HEK293 (cell line): Measurements from ENCODE around the gene KLC4.

Experiments used
- CTCF ChIA-PET: fragments of 350-600 bp; formaldehyde crosslinking; extraction: SDS; loops from one replicate; lab custom pipeline; 2021; ENCODE audit warnings: antibody characterized with exemption; lab: Yijun Ruan, JAX
- POLR2A ChIA-PET: fragments of 300-600 bp; formaldehyde crosslinking; extraction: SDS; loops from one replicate; lab custom pipeline; 2020; ENCODE audit warnings: antibody characterized with exemption, inconsistent platforms; lab: Yijun Ruan, JAX
- H3K27ac ChIP-seq: fragments of 200-500 bp; sonication (Bioruptor generic); 2 replicates; pipeline ENCODE4 v1.5.1; 2014; ENCODE audit warnings: low read depth, low read length, control low read depth, inconsistent platforms; ENCODE audit errors: extremely low read depth
- H3K36me3 ChIP-seq, 2 experiments: fragments of 200-500 bp in 1 of 2; sonication (Bioruptor generic) in 1 of 2; 1 replicate in 1 of 2; 2 replicates in 1 of 2; pipeline ENCODE4 v1.5.1; 2014 to 2017; ENCODE audit warnings: inconsistent platforms in 2 of 2, low read length in 2 of 2; ENCODE audit not compliant: control insufficient read depth in 2 of 2, insufficient read depth in 1 of 2
- H3K4me1 ChIP-seq: fragments of 200-500 bp; sonication (Bioruptor generic); 2 replicates; pipeline ENCODE4 v1.5.1; 2014; ENCODE audit warnings: mild to moderate bottlenecking, low read length, inconsistent platforms; ENCODE audit not compliant: control insufficient read depth, insufficient read depth
- H3K4me3 ChIP-seq: 2 replicates; pipeline ENCODE4 v1.5.1; 2011; ENCODE audit warnings: low read depth, mild to moderate bottlenecking, control low read depth, low read length, moderate library complexity
- H3K9me3 ChIP-seq: fragments of 200-500 bp; sonication (Bioruptor generic); 2 replicates; pipeline ENCODE4 v1.5.1; 2014; ENCODE audit warnings: low read depth, low read length, inconsistent platforms; ENCODE audit not compliant: control insufficient read depth, insufficient read depth
- EGR2 ChIP-seq: fragments of 450-650 bp; formaldehyde crosslinking; IDR thresholded peaks from 2 replicates; pipeline ENCODE4 v1.5.1; 2016; ENCODE audit warnings: low read depth, missing biosample characterization, missing genetic modification characterization
- GLI4 ChIP-seq: fragments of 450-650 bp; formaldehyde crosslinking; IDR thresholded peaks from 2 replicates; pipeline ENCODE4 v1.5.1; 2016; ENCODE audit warnings: missing biosample characterization, missing genetic modification characterization
- IKZF3 ChIP-seq: fragments of 450-650 bp; IDR thresholded peaks from 2 replicates; pipeline ENCODE4 v1.5.0; 2018; ENCODE audit warnings: missing biosample characterization, mild to moderate bottlenecking, missing genetic modification characterization, moderate library complexity
- KLF1 ChIP-seq: fragments of 450-650 bp; formaldehyde crosslinking; IDR thresholded peaks from 2 replicates; pipeline ENCODE4 v1.5.1; 2016; ENCODE audit warnings: missing biosample characterization, missing genetic modification characterization
- KLF7 ChIP-seq: fragments of 450-650 bp; formaldehyde crosslinking; IDR thresholded peaks from 2 replicates; pipeline ENCODE4 v1.5.1; 2016; ENCODE audit warnings: missing biosample characterization, missing genetic modification characterization, borderline replicate concordance
- MYNN ChIP-seq: fragments of 450-650 bp; formaldehyde crosslinking; IDR thresholded peaks from 2 replicates; pipeline ENCODE4 v1.5.1; 2016; ENCODE audit warnings: missing biosample characterization, missing genetic modification characterization, borderline replicate concordance
- OVOL3 ChIP-seq: fragments of 450-650 bp; formaldehyde crosslinking; IDR thresholded peaks from 2 replicates; pipeline ENCODE4 v1.5.1; 2016; ENCODE audit warnings: missing biosample characterization, missing genetic modification characterization
- PRDM10 ChIP-seq: fragments of 450-650 bp; formaldehyde crosslinking; IDR thresholded peaks from 2 replicates; pipeline ENCODE4 v1.5.1; 2016; ENCODE audit warnings: missing biosample characterization, missing genetic modification characterization
- YY2 ChIP-seq: fragments of 450-650 bp; formaldehyde crosslinking; IDR thresholded peaks from 2 replicates; pipeline ENCODE4 v1.5.1; 2016; ENCODE audit warnings: missing biosample characterization, missing genetic modification characterization
- ZBTB1 ChIP-seq: fragments of 450-650 bp; formaldehyde crosslinking; IDR thresholded peaks from 2 replicates; pipeline ENCODE4 v1.5.1; 2016; ENCODE audit warnings: missing biosample characterization, missing genetic modification characterization
- ZBTB20 ChIP-seq: fragments of 450-650 bp; formaldehyde crosslinking; IDR thresholded peaks from 2 replicates; pipeline ENCODE4 v1.5.1; 2016; ENCODE audit warnings: missing biosample characterization, missing genetic modification characterization
- ZBTB44 ChIP-seq: fragments of 450-650 bp; IDR thresholded peaks from 2 replicates; pipeline ENCODE4 v1.5.1; 2018; ENCODE audit warnings: missing biosample characterization, mild to moderate bottlenecking, missing genetic modification characterization
- ZFHX2 ChIP-seq: fragments of 450-650 bp; formaldehyde crosslinking; conservative IDR thresholded peaks from 2 replicates; pipeline ENCODE4 v1.5.1; 2016; ENCODE audit warnings: missing biosample characterization, missing genetic modification characterization
- ZNF112 ChIP-seq: fragments of 450-650 bp; formaldehyde crosslinking; IDR thresholded peaks from 2 replicates; pipeline ENCODE4 v1.5.0; 2017; ENCODE audit warnings: missing biosample characterization, missing genetic modification characterization
- ZNF133 ChIP-seq: fragments of 450-650 bp; formaldehyde crosslinking; IDR thresholded peaks from 2 replicates; pipeline ENCODE4 v1.5.1; 2016; ENCODE audit warnings: missing biosample characterization, missing genetic modification characterization
- ZNF155 ChIP-seq: fragments of 450-650 bp; formaldehyde crosslinking; IDR thresholded peaks from 2 replicates; pipeline ENCODE4 v1.5.1; 2016; ENCODE audit warnings: missing biosample characterization, missing genetic modification characterization
- ZNF169 ChIP-seq: fragments of 450-650 bp; formaldehyde crosslinking; IDR thresholded peaks from 2 replicates; pipeline ENCODE4 v1.5.1; 2016; ENCODE audit warnings: missing biosample characterization, missing genetic modification characterization
- ZNF223 ChIP-seq: fragments of 450-650 bp; formaldehyde crosslinking; IDR thresholded peaks from 2 replicates; pipeline ENCODE4 v1.5.1; 2016; ENCODE audit warnings: missing biosample characterization, missing genetic modification characterization
- ZNF335 ChIP-seq: fragments of 450-650 bp; formaldehyde crosslinking; conservative IDR thresholded peaks from 2 replicates; pipeline ENCODE4 v1.5.1; 2016; ENCODE audit warnings: missing biosample characterization, missing genetic modification characterization
- ZNF416 ChIP-seq: fragments of 450-650 bp; formaldehyde crosslinking; IDR thresholded peaks from 2 replicates; pipeline ENCODE4 v1.5.1; 2016; ENCODE audit warnings: missing biosample characterization, missing genetic modification characterization
- ZNF426 ChIP-seq: fragments of 450-650 bp; formaldehyde crosslinking; IDR thresholded peaks from 2 replicates; pipeline ENCODE4 v1.5.1; 2017; ENCODE audit warnings: missing biosample characterization, missing genetic modification characterization, mild to moderate bottlenecking, inconsistent platforms, moderate library complexity
- ZNF513 ChIP-seq: fragments of 450-650 bp; IDR thresholded peaks from 2 replicates; pipeline ENCODE4 v1.5.1; 2018; ENCODE audit warnings: missing biosample characterization, missing genetic modification characterization
- ZNF529 ChIP-seq: fragments of 450-650 bp; formaldehyde crosslinking; IDR thresholded peaks from 2 replicates; pipeline ENCODE4 v1.5.1; 2017; ENCODE audit warnings: missing genetic modification characterization, missing biosample characterization; ENCODE audit not compliant: insufficient replicate concordance
- ZNF571 ChIP-seq: fragments of 450-650 bp; formaldehyde crosslinking; IDR thresholded peaks from 2 replicates; pipeline ENCODE4 v1.5.0; 2017; ENCODE audit warnings: missing biosample characterization, missing genetic modification characterization
- ZNF600 ChIP-seq: fragments of 450-650 bp; formaldehyde crosslinking; IDR thresholded peaks from 2 replicates; pipeline ENCODE4 v1.5.1; 2016; ENCODE audit warnings: missing biosample characterization, missing genetic modification characterization
- ZNF660 ChIP-seq: fragments of 450-650 bp; IDR thresholded peaks from 2 replicates; pipeline ENCODE4 v1.5.1; 2018; ENCODE audit warnings: missing biosample characterization, mild to moderate bottlenecking, missing genetic modification characterization
- ZNF701 ChIP-seq: fragments of 450-650 bp; formaldehyde crosslinking; IDR thresholded peaks from 2 replicates; pipeline ENCODE4 v1.5.1; 2016; ENCODE audit warnings: missing biosample characterization, missing genetic modification characterization
- ZNF704 ChIP-seq: fragments of 450-650 bp; formaldehyde crosslinking; IDR thresholded peaks from 2 replicates; pipeline ENCODE4 v1.5.1; 2016; ENCODE audit warnings: missing biosample characterization, missing genetic modification characterization
- ZNF768 ChIP-seq: fragments of 450-650 bp; formaldehyde crosslinking; IDR thresholded peaks from 2 replicates; pipeline ENCODE4 v1.5.1; 2018; ENCODE audit warnings: missing biosample characterization, mild to moderate bottlenecking, missing genetic modification characterization
- ZNF785 ChIP-seq: fragments of 450-650 bp; formaldehyde crosslinking; IDR thresholded peaks from 2 replicates; pipeline ENCODE4 v1.5.1; 2016; ENCODE audit warnings: missing biosample characterization, missing genetic modification characterization
- ZNF830 ChIP-seq: fragments of 450-650 bp; IDR thresholded peaks from 2 replicates; pipeline ENCODE4 v1.5.0; 2018; ENCODE audit warnings: missing biosample characterization, missing genetic modification characterization, low read depth, mild to moderate bottlenecking, moderate library complexity
- ZXDB ChIP-seq: fragments of 450-650 bp; formaldehyde crosslinking; IDR thresholded peaks from 2 replicates; pipeline ENCODE4 v1.5.1; 2016; ENCODE audit warnings: missing biosample characterization, missing genetic modification characterization

Gene KLC4

GRCh38 chr6:43113431-43114260 lies 54.2 kb downstream of the KLC4 start:
- TF ChIP-seq ZBTB1 (tag by site-specific recombination) = no peak
- no peak for TF ChIP-seq KLF1 (tag by site-specific recombination)
- TF ChIP-seq PRDM10 (tag by site-specific recombination) = peak; percentile 77
- TF ChIP-seq ZBTB44 (tag by site-specific recombination) = 0 out of 2 replicates have a peak, but pooled peaks have one; percentile 44
- no peak for TF ChIP-seq ZXDB (tag by site-specific recombination)
- peak; percentile 33; the same call in 1 of the 2 replicates for TF ChIP-seq ZNF600 (tag by site-specific recombination)
- peak; percentile 80 for TF ChIP-seq ZBTB20
- TF ChIP-seq ZNF426 = no peak
- no peak for TF ChIP-seq ZNF416 (tag by site-specific recombination)
- TF ChIP-seq ZNF768 (tag by site-specific recombination) = no peak
- TF ChIP-seq YY2 = no peak
- TF ChIP-seq ZNF169 (tag by site-specific recombination) = no peak
- TF ChIP-seq ZNF571 (tag by site-specific recombination) = no peak
- TF ChIP-seq GLI4 (tag by site-specific recombination) = no peak
- no peak for TF ChIP-seq ZNF513 (tag by site-specific recombination)
- TF ChIP-seq ZNF155 (tag by site-specific recombination) = no peak
- no peak for TF ChIP-seq ZNF529 (tag by site-specific recombination)
- TF ChIP-seq ZNF335 (tag by site-specific recombination) = no peak; the same call in 1 of the 2 replicates
- TF ChIP-seq ZNF112 (tag by site-specific recombination) = no peak
- no peak for TF ChIP-seq MYNN (tag by site-specific recombination)
- 0 out of 2 replicates have a peak, but pooled peaks have one; percentile 7 for TF ChIP-seq IKZF3 (tag by site-specific recombination)
- no peak for TF ChIP-seq EGR2 (tag by site-specific recombination)
- TF ChIP-seq ZNF701 = no peak
- no peak for TF ChIP-seq ZNF133 (tag by site-specific recombination)
- TF ChIP-seq ZNF660 (tag by site-specific recombination) = no peak
- no peak for TF ChIP-seq OVOL3 (tag by site-specific recombination)
- peak; percentile 64 for TF ChIP-seq ZFHX2
- no peak for TF ChIP-seq ZNF223 (tag by site-specific recombination)
- TF ChIP-seq ZNF785 = no peak
- no peak for TF ChIP-seq ZNF704
- TF ChIP-seq KLF7 (tag by site-specific recombination) = no peak
- TF ChIP-seq ZNF830 = no peak
- TF ChIP-seq, all 188 proteins: peak for 6
- no peak overlapping the region for H3K4me3 ChIP-seq
- peaks cover 6% of the 10 kb centered on the region for H3K4me1 ChIP-seq
- CTCF ChIA-PET = interaction anchor here (0.6 to 0.7 kb wide), 4 partner anchors 30 to 431 kb away, joined by 3 read pairs; no protein-coding TSS in a partner anchor
- H3K9me3 ChIP-seq = no peaks in the 10 kb centered on the region
- no peaks in the 10 kb centered on the region for H3K36me3 ChIP-seq
- H3K27ac ChIP-seq = peak overlapping the region; percentile 69
- POLR2A ChIA-PET = no interaction called here
